A549 (cell line): ENCODE data around the gene OSGEP. TPM values are rescaled to one million over a fixed set of nuclear protein-coding genes. Genes with fewer than 3 reads are reported as not detected.

Experiments
- ATAC-seq, 2 experiments: fragments of 200-7000 bp in 1 of 2; fragments of >200 bp in 1 of 2; cut with Nextera tagmentation in 1 of 2; cut with Tn5 transposase in 1 of 2; 3 replicates each; pipeline versions ENCODE4 v1.8.0 to v1.9.1; 2018 to 2020; ENCODE audit warnings: mild to moderate bottlenecking in 1 of 2, moderate library complexity in 1 of 2
- CTCF ChIA-PET: fragments of 300-600 bp; sonication (Branson Sonifier 250); formaldehyde crosslinking; extraction: SDS; loops from one replicate; lab custom pipeline; 2021; ENCODE audit warnings: antibody characterized with exemption, inconsistent platforms; lab: Yijun Ruan, JAX
- POLR2A ChIA-PET: fragments of 350-600 bp; formaldehyde crosslinking; extraction: SDS; loops from one replicate; lab custom pipeline; 2021; ENCODE audit warnings: antibody characterized with exemption, inconsistent platforms; lab: Yijun Ruan, JAX
- DNase-seq, 2 experiments: peaks; one replicate each; pipeline versions ENCODE4 v3.0.0 to v3.0.0-alpha.2; 2011 to 2016; ENCODE audit warnings: low read depth in 1 of 2, low spot score in 1 of 2
- FAIRE-seq: peaks from 2 replicates; lab custom pipeline; 2011; peaks lifted over from hg19 to GRCh38; lab: Jason Lieb, UNC
- H3K27ac ChIP-seq, 2 experiments: fragments of >200 bp; sonication (Bioruptor Twin); formaldehyde crosslinking; 3 replicates each; pipeline ENCODE4 v1.5.1; 2016 to 2017
- H3K4me1 ChIP-seq: fragments of >200 bp; sonication (Bioruptor Twin); formaldehyde crosslinking; 3 replicates; pipeline ENCODE4 v1.6.1; 2016
- H3K4me2 ChIP-seq: fragments of >200 bp; sonication (Bioruptor Twin); formaldehyde crosslinking; 3 replicates; pipeline ENCODE4 v1.6.1; 2016
- H3K4me3 ChIP-seq: fragments of >200 bp; sonication (Bioruptor Twin); formaldehyde crosslinking; 3 replicates; pipeline ENCODE4 v1.5.1; 2016
- H3K9me3 ChIP-seq: fragments of >200 bp; sonication (Bioruptor Twin); formaldehyde crosslinking; 3 replicates; pipeline ENCODE4 v1.6.1; 2016
- ATOH8 ChIP-seq: fragments of 250-450 bp; sonication (Bioruptor Pico); IDR thresholded peaks from 2 replicates; pipeline ENCODE4 v1.5.0; 2020; ENCODE audit warnings: low read depth, mild to moderate bottlenecking, moderate library complexity
- BCL3 ChIP-seq: fragments of >200 bp; sonication (Bioruptor Twin); formaldehyde crosslinking; IDR thresholded peaks from 3 replicates; pipeline ENCODE4 v1.6.1; 2016
- BHLHE40 ChIP-seq: IDR thresholded peaks from 2 replicates; pipeline ENCODE4 v1.6.1; 2012; ENCODE audit warnings: low read depth, low read length, inconsistent platforms
- CBX2 ChIP-seq: fragments of 200-600 bp; sonication (generic); IDR thresholded peaks from 2 replicates; pipeline ENCODE4 v1.6.1; 2016; ENCODE audit warnings: low read depth, mild to moderate bottlenecking, borderline replicate concordance
- E2F6 ChIP-seq: IDR thresholded peaks from 2 replicates; pipeline ENCODE4 v1.6.1; 2012; ENCODE audit warnings: low read depth, borderline replicate concordance
- FOSL2 ChIP-seq, 2 experiments: fragments of 450-650 bp in 1 of 2; fragments of >200 bp in 1 of 2; sonication (Bioruptor Twin) in 1 of 2; formaldehyde crosslinking; IDR thresholded peaks; 2 replicates each; pipeline versions ENCODE4 v1.5.0 to v1.6.1; 2016 to 2020; ENCODE audit warnings: mild to moderate bottlenecking in 1 of 2, moderate library complexity in 1 of 2
- FOXS1 ChIP-seq: fragments of 250-450 bp; sonication (Bioruptor Pico); IDR thresholded peaks from 2 replicates; pipeline ENCODE4 v1.5.0; 2020; ENCODE audit warnings: mild to moderate bottlenecking, moderate library complexity
- GATA3 ChIP-seq: IDR thresholded peaks from 2 replicates; pipeline ENCODE4 v1.6.1; 2012; ENCODE audit warnings: borderline replicate concordance
- HDAC2 ChIP-seq: fragments of 200-600 bp; sonication (generic); IDR thresholded peaks from 2 replicates; pipeline ENCODE4 v1.6.1; 2016
- HOXA7 ChIP-seq: fragments of 250-450 bp; sonication (Bioruptor Pico); IDR thresholded peaks from 2 replicates; pipeline ENCODE4 v1.5.0; 2020; ENCODE audit warnings: mild to moderate bottlenecking, moderate library complexity
- HOXB13 ChIP-seq: fragments of 250-450 bp; sonication (Bioruptor Pico); IDR thresholded peaks from 2 replicates; pipeline ENCODE4 v1.5.0; 2020; ENCODE audit warnings: low read depth, mild to moderate bottlenecking, moderate library complexity
- JUN ChIP-seq, 2 experiments: fragments of >200 bp; sonication (Bioruptor Twin); formaldehyde crosslinking; IDR thresholded peaks; 2 replicates in 1 of 2; 3 replicates in 1 of 2; pipeline ENCODE4 v1.6.1; 2016 to 2017
- JUNB ChIP-seq: fragments of >200 bp; sonication (Bioruptor Twin); formaldehyde crosslinking; IDR thresholded peaks from 2 replicates; pipeline ENCODE4 v1.6.1; 2016
- KDM1A ChIP-seq: fragments of 200-600 bp; sonication (generic); IDR thresholded peaks from 2 replicates; pipeline ENCODE4 v1.6.1; 2016; ENCODE audit warnings: low read depth, mild to moderate bottlenecking
- MAZ ChIP-seq: fragments of 150-350 bp; IDR thresholded peaks from 2 replicates; pipeline ENCODE4 v1.6.1; 2014; ENCODE audit warnings: antibody characterized with exemption, low read depth, low read length, borderline replicate concordance
- PHF8 ChIP-seq: fragments of 200-600 bp; sonication (generic); IDR thresholded peaks from 2 replicates; pipeline ENCODE4 v1.6.1; 2016; ENCODE audit warnings: low read depth, mild to moderate bottlenecking, antibody characterized with exemption, moderate library complexity, borderline replicate concordance
- POLR2A ChIP-seq: IDR thresholded peaks from 2 replicates; pipeline ENCODE4 v1.6.1; 2012; ENCODE audit warnings: mild to moderate bottlenecking, low read length
- RARB ChIP-seq: fragments of 250-450 bp; sonication (Bioruptor Pico); IDR thresholded peaks from 2 replicates; pipeline ENCODE4 v1.8.0; 2021; ENCODE audit warnings: mild to moderate bottlenecking, moderate library complexity
- RCOR1 ChIP-seq: fragments of 150-350 bp; IDR thresholded peaks from 2 replicates; pipeline ENCODE4 v1.6.1; 2014; ENCODE audit warnings: antibody characterized with exemption, low read length, low read depth
- RFX5 ChIP-seq: fragments of 450-650 bp; IDR thresholded peaks from 2 replicates; pipeline ENCODE4 v1.7.1; 2014; ENCODE audit warnings: antibody characterized with exemption, mild to moderate bottlenecking, moderate library complexity
- SREBF2 ChIP-seq: fragments of 450-650 bp; IDR thresholded peaks from 2 replicates; pipeline ENCODE4 v1.6.1; 2014; ENCODE audit warnings: mild to moderate bottlenecking, moderate library complexity
- TFCP2L1 ChIP-seq: fragments of 250-450 bp; sonication (Bioruptor Pico); IDR thresholded peaks from 2 replicates; pipeline ENCODE4 v1.5.0; 2021; ENCODE audit warnings: mild to moderate bottlenecking
- ZC3H11A ChIP-seq: fragments of 450-650 bp; IDR thresholded peaks from 2 replicates; pipeline ENCODE4 v1.6.1; 2014; ENCODE audit warnings: antibody characterized with exemption, mild to moderate bottlenecking
- ZNF302 ChIP-seq: fragments of 250-450 bp; sonication (Bioruptor Pico); IDR thresholded peaks from 2 replicates; pipeline ENCODE4 v1.9.0; 2021; ENCODE audit warnings: inconsistent platforms, mild to moderate bottlenecking, moderate library complexity
- WGBS: methylation state at CpG from one replicate; pipeline ENCODE4 v1.1.6; 2017; ENCODE audit errors: missing lambda C conversion rate; 5-methylcytosine and 5-hydroxymethylcytosine counted together
- polyA plus RNA-seq, 4 experiments: library from polyadenylated mRNA; depleted of rRNA in 3 of 4; stranded (reverse); fragments of >200 nt; fragmentation: RNase III in 1 of 4; extraction: RNeasy Plus Mini Kit Qiagen cat#74134 plus additional on column Dnase treatment in 1 of 4; gene quantifications; 2 replicates in 3 of 4; 3 replicates in 1 of 4; pipeline ENCODE4 v1.2.3, GENCODE V29; 2011 to 2017

The OSGEP gene
- polyA plus RNA-seq, 2 of the 4 experiments (the other 2 are of a cell fraction), result 30.4 to 33.2 TPM

- Histone ChIP-seq H3K4me3 (no peak overlapping the region), H3K4me1 (peaks cover 10% of the 10 kb centered on the region), H3K4me2 (no peak overlapping the region), H3K9me3 (no peaks in the 10 kb centered on the region), H3K27ac (no peak overlapping the region)
- CTCF ChIA-PET, result interaction anchor here (0.9 kb wide), 1 partner anchor 14 kb away, joined by 3 read pairs; no protein-coding TSS in a partner anchor
- DNase-seq (no peak), ATAC-seq (no peak), FAIRE-seq (no peak)
- POLR2A ChIA-PET, result interaction anchor here (1.1 to 1.6 kb wide), 2 partner anchors 10 to 39 kb away, joined by 4 to 5 read pairs; partner anchors contain the start of genes PIP4P1 and TEP1
- 28% methylated on average over 2 of the region's 2 CpGs for WGBS
- no peak for TF ChIP-seq RARB (CRISPR knock-in tag)
- TF ChIP-seq BHLHE40, result no peak
These were observed 31.7 kb downstream of the OSGEP start for GRCh38 chr14:20422886-20423285.

- Histone ChIP-seq H3K9me3 (no peaks in the 10 kb centered on the region), H3K27ac (no peak overlapping the region), H3K4me2 (no peak overlapping the region), H3K4me1 (peaks cover 13% of the 10 kb centered on the region), H3K4me3 (no peak overlapping the region)
- whole genome bisulfite sequencing, result 40% methylated on average over 2 of the region's 2 CpGs
- POLR2A ChIA-PET, result interaction anchor here (0.6 kb wide), 1 partner anchor 67 kb away, joined by 5 read pairs; no protein-coding TSS in a partner anchor
- no peak for DNase-seq
- CTCF ChIA-PET, result interaction anchor here (1.0 kb wide), 1 partner anchor 9 kb away, joined by 3 read pairs; no protein-coding TSS in a partner anchor
- FAIRE-seq, result no peak
- ATAC-seq, result no peak
- no peak for TF ChIP-seq GATA3
- TF ChIP-seq CBX2, result no peak
- TF ChIP-seq FOSL2 (IDR thresholded peaks at IDR 0.05), result no peak
- TF ChIP-seq FOSL2 (CRISPR knock-in tag; IDR thresholded peaks at IDR 0.05), result no peak
- no peak for TF ChIP-seq JUN (IDR thresholded peaks at IDR 0.05)
- no peak for TF ChIP-seq JUNB
- TF ChIP-seq TFCP2L1 (CRISPR knock-in tag), result no peak
- TF ChIP-seq KDM1A, result no peak
- no peak for TF ChIP-seq HDAC2
- TF ChIP-seq ZNF302 (CRISPR knock-in tag), result no peak
- no peak for TF ChIP-seq ZC3H11A
- TF ChIP-seq MAZ, result no peak
- no peak for TF ChIP-seq BCL3
- TF ChIP-seq HOXA7 (CRISPR knock-in tag), result no peak
- TF ChIP-seq ATOH8 (CRISPR knock-in tag), result no peak
- TF ChIP-seq E2F6, result no peak
- no peak for TF ChIP-seq FOXS1
These were observed 33.3 kb downstream of the OSGEP start for GRCh38 chr14:20421267-20421666.

GRCh38 chr14:20419419-20419818 is 35.2 kb downstream of the OSGEP start:
- Histone ChIP-seq H3K27ac (no peak overlapping the region), H3K4me2 (no peak overlapping the region), H3K4me3 (no peak overlapping the region), H3K4me1 (peaks cover 13% of the 10 kb centered on the region), H3K9me3 (no peaks in the 10 kb centered on the region)
- POLR2A ChIA-PET, result no interaction called here
- CTCF ChIA-PET, result no interaction called here
- WGBS, result 100% methylated on average over 1 of the region's 1 CpG
- DNase-seq (no peak), FAIRE-seq (no peak), ATAC-seq (peak; percentile 20 to 21; a peak in 1 of 6 replicates)
- TF ChIP-seq FOXS1 (no peak), CBX2 (no peak), POLR2A (no peak), BHLHE40 (no peak), SREBF2 (no peak), RCOR1 (no peak), HOXB13 (CRISPR knock-in tag) (no peak), PHF8 (no peak), RFX5 (no peak)
